ENCODE measurements around the gene RAB26. TPM values are rescaled to one million over a fixed set of nuclear protein-coding genes. Genes with fewer than 3 reads are reported as not detected.

The RAB26 gene
- total and polyA plus RNA-seq, 2 of the 13 experiments (the other 11 are each of a cell fraction or from before 2014, with no cell fraction given), result 0.86 to 3.6 TPM

DNA sequence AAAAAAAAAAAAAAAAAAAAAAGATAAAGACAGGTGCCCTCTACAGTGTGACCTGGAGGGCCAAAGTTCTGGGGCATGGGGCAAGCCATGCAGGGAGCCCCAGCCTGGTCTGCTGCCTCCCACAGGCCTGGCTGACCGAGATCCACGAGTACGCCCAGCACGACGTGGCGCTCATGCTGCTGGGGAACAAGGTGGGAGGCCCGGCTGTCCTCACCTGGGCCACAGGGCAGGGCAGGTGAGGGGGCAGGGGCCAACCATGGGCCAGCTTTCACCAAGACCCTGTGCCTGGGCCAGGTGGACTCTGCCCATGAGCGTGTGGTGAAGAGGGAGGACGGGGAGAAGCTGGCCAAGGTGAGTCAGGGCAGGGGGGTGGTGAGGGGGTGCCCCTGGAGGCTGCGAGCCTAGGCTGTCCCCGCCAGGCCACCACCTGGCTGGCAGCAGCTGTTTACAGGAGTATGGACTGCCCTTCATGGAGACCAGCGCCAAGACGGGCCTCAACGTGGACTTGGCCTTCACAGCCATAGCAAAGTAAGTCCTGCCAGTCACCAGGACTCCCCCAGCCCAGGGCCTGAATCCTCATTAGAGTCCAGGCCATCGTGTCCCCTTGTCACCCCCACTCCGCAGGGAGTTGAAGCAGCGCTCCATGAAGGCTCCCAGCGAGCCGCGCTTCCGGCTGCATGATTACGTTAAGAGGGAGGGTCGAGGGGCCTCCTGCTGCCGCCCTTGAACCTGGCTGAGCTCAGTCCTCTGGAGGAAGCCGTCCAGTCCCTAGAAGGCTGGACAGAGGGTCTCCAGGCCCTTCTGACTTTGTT lies 4.5 kb downstream of the RAB26 start (continued):
- no peak for TF ChIP-seq ZNF142 (CRISPR knock-in tag; IDR thresholded peaks at IDR 0.05)
- no peak for TF ChIP-seq ETV6 (CRISPR knock-in tag; conservative IDR thresholded peaks at IDR 0.05)
- TF ChIP-seq ZBED4 (CRISPR knock-in tag; IDR thresholded peaks at IDR 0.05; ENCODE audit: borderline replicate concordance), result no peak
- no peak for TF ChIP-seq ZNF33B (CRISPR knock-in tag; IDR thresholded peaks at IDR 0.05)
- TF ChIP-seq ZNF567 (CRISPR knock-in tag; IDR thresholded peaks at IDR 0.05; ENCODE audit: borderline replicate concordance), result no peak
- no peak for TF ChIP-seq FUBP1 (CRISPR knock-in tag; IDR thresholded peaks at IDR 0.05; ENCODE audit: borderline replicate concordance)
- TF ChIP-seq, protein P1, sequence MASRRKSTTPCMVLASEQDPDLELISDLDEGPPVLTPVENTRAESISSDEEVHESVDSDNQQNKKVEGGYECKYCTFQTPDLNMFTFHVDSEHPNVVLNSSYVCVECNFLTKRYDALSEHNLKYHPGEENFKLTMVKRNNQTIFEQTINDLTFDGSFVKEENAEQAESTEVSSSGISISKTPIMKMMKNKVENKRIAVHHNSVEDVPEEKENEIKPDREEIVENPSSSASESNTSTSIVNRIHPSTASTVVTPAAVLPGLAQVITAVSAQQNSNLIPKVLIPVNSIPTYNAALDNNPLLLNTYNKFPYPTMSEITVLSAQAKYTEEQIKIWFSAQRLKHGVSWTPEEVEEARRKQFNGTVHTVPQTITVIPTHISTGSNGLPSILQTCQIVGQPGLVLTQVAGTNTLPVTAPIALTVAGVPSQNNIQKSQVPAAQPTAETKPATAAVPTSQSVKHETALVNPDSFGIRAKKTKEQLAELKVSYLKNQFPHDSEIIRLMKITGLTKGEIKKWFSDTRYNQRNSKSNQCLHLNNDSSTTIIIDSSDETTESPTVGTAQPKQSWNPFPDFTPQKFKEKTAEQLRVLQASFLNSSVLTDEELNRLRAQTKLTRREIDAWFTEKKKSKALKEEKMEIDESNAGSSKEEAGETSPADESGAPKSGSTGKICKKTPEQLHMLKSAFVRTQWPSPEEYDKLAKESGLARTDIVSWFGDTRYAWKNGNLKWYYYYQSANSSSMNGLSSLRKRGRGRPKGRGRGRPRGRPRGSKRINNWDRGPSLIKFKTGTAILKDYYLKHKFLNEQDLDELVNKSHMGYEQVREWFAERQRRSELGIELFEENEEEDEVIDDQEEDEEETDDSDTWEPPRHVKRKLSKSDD (CRISPR knock-in tag; IDR thresholded peaks at IDR 0.05; ENCODE audit: low read depth), result no peak
- peak; percentile 81; the same call in 1 of the 2 replicates for TF ChIP-seq ZNF776 (CRISPR knock-in tag; IDR thresholded peaks at IDR 0.05)
- no peak for TF ChIP-seq NFRKB (IDR thresholded peaks at IDR 0.05)
- TF ChIP-seq AHR (CRISPR knock-in tag; IDR thresholded peaks at IDR 0.05), result 0 out of 2 replicates have a peak, but pooled peaks have one; percentile 15
- TF ChIP-seq, protein P2, sequence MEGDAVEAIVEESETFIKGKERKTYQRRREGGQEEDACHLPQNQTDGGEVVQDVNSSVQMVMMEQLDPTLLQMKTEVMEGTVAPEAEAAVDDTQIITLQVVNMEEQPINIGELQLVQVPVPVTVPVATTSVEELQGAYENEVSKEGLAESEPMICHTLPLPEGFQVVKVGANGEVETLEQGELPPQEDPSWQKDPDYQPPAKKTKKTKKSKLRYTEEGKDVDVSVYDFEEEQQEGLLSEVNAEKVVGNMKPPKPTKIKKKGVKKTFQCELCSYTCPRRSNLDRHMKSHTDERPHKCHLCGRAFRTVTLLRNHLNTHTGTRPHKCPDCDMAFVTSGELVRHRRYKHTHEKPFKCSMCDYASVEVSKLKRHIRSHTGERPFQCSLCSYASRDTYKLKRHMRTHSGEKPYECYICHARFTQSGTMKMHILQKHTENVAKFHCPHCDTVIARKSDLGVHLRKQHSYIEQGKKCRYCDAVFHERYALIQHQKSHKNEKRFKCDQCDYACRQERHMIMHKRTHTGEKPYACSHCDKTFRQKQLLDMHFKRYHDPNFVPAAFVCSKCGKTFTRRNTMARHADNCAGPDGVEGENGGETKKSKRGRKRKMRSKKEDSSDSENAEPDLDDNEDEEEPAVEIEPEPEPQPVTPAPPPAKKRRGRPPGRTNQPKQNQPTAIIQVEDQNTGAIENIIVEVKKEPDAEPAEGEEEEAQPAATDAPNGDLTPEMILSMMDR (CRISPR knock-in tag; IDR thresholded peaks at IDR 0.05), result peak; percentile 62
